SK-N-SH (cell line): ENCODE data around the gene PSMB10. TPM values are rescaled to one million over a fixed set of nuclear protein-coding genes. Genes with fewer than 3 reads are reported as not detected.

Experiments used
- CTCF ChIA-PET: fragments of 300-600, 350-600 bp; formaldehyde crosslinking; extraction: SDS; loops from one replicate; lab custom pipeline; 2021; lab: Yijun Ruan, JAX
- POLR2A ChIA-PET: fragments of 350-600 bp; sonication (Branson Sonifier 250); formaldehyde crosslinking; extraction: SDS; loops from one replicate; lab custom pipeline; 2020; ENCODE audit warnings: antibody characterized with exemption, inconsistent platforms; lab: Yijun Ruan, JAX
- DNase-seq: peaks from one replicate; pipeline ENCODE4 v3.0.0; 2012
- H2AFZ ChIP-seq: fragments of 200-600 bp; sonication (generic); 2 replicates; pipeline ENCODE4 v1.8.1; 2016; ENCODE audit warnings: antibody characterized with exemption, mild to moderate bottlenecking, low read depth
- H3F3A ChIP-seq: fragments of 200-600 bp; sonication (generic); replicated peaks from 2 replicates; pipeline ENCODE3; 2016; ENCODE audit warnings: antibody characterized with exemption, mild to moderate bottlenecking; ENCODE audit not compliant: insufficient read depth
- H3K27ac ChIP-seq, 2 experiments: fragments of 200-500 bp in 1 of 2; fragments of 200-600 bp in 1 of 2; sonication (Bioruptor generic) in 1 of 2; sonication (generic), shearing (Covaris generic) in 1 of 2; 2 replicates each; pipeline versions ENCODE4 v1.5.1 to v1.6.1; 2014 to 2016; ENCODE audit warnings: low read depth in 2 of 2, inconsistent platforms in 1 of 2, low read length in 1 of 2, mild to moderate bottlenecking in 1 of 2, mixed read lengths in 1 of 2
- H3K27me3 ChIP-seq: fragments of 200-600 bp; sonication (generic), shearing (Covaris generic); 2 replicates; pipeline ENCODE4 v1.6.1; 2016; ENCODE audit warnings: mixed run types; ENCODE audit not compliant: insufficient read depth
- H3K36me3 ChIP-seq, 2 experiments: fragments of 200-500 bp in 1 of 2; fragments of 200-600 bp in 1 of 2; sonication (Bioruptor generic) in 1 of 2; sonication (generic) in 1 of 2; replicated peaks in 1 of 2; 2 replicates each; pipeline versions ENCODE3 to v1.5.1; 2014 to 2016; ENCODE audit warnings: low read length in 1 of 2, mild to moderate bottlenecking in 1 of 2; ENCODE audit not compliant: insufficient read depth in 2 of 2, control insufficient read depth in 1 of 2
- H3K4me1 ChIP-seq, 2 experiments: fragments of 200-500 bp in 1 of 2; fragments of 200-600 bp in 1 of 2; sonication (Bioruptor generic) in 1 of 2; sonication (generic), shearing (Covaris generic) in 1 of 2; 2 replicates each; pipeline versions ENCODE4 v1.5.1 to v1.6.1; 2014 to 2016; ENCODE audit warnings: low read depth in 1 of 2, low read length in 1 of 2, mixed run types in 1 of 2; ENCODE audit not compliant: insufficient read depth in 2 of 2, control insufficient read depth in 1 of 2
- H3K4me2 ChIP-seq: fragments of 200-600 bp; sonication (generic), shearing (Covaris generic); 2 replicates; pipeline ENCODE4 v1.6.1; 2017; ENCODE audit warnings: mixed run types
- H3K4me3 ChIP-seq, 2 experiments: fragments of 200-500 bp in 1 of 2; fragments of 200-600 bp in 1 of 2; sonication (Bioruptor generic) in 1 of 2; sonication (generic), shearing (Covaris generic) in 1 of 2; 2 replicates each; pipeline versions ENCODE4 v1.5.1 to v1.8.1; 2014 to 2016; ENCODE audit warnings: low read depth in 2 of 2, inconsistent platforms in 1 of 2, low read length in 1 of 2, mild to moderate bottlenecking in 1 of 2, mixed read lengths in 1 of 2, moderate library complexity in 1 of 2
- H3K79me2 ChIP-seq: fragments of 200-600 bp; sonication (generic); 2 replicates; pipeline ENCODE4 v1.8.1; 2017; ENCODE audit warnings: mild to moderate bottlenecking; ENCODE audit not compliant: insufficient read depth
- H3K9ac ChIP-seq: fragments of 200-600 bp; sonication (generic); 2 replicates; pipeline ENCODE4 v1.6.1; 2017; ENCODE audit warnings: mixed run types
- H3K9me2 ChIP-seq: fragments of 200-600 bp; sonication (generic); 2 replicates; pipeline ENCODE4 v1.6.1; 2017; ENCODE audit warnings: mixed run types
- H3K9me3 ChIP-seq: fragments of 200-600 bp; sonication (generic); 2 replicates; pipeline ENCODE4 v1.6.1; 2017; ENCODE audit warnings: mixed run types, mild to moderate bottlenecking, moderate library complexity
- H4K20me1 ChIP-seq: fragments of 200-600 bp; sonication (generic); 2 replicates; pipeline ENCODE4 v1.6.1; 2017; ENCODE audit warnings: mild to moderate bottlenecking, mixed run types; ENCODE audit not compliant: insufficient read depth
- CHD2 ChIP-seq: fragments of 150-350 bp; IDR thresholded peaks from 2 replicates; pipeline ENCODE4 v1.6.1; 2018; ENCODE audit warnings: low read length; ENCODE audit not compliant: partially characterized antibody
- FOSL2 ChIP-seq: IDR thresholded peaks from 2 replicates; pipeline ENCODE4 v1.4.0; 2012; ENCODE audit warnings: low read depth, mild to moderate bottlenecking, moderate library complexity, borderline replicate concordance
- FOXM1 ChIP-seq: IDR thresholded peaks from 2 replicates; pipeline ENCODE4 v1.4.0; 2012; ENCODE audit warnings: low read depth, mild to moderate bottlenecking
- GABPA ChIP-seq: IDR thresholded peaks from 2 replicates; pipeline ENCODE4 v1.4.0; 2012; ENCODE audit warnings: low read depth, mild to moderate bottlenecking
- MEF2A ChIP-seq: IDR thresholded peaks from 2 replicates; pipeline ENCODE4 v1.4.0; 2012; ENCODE audit warnings: low read depth, borderline replicate concordance
- MXI1 ChIP-seq: IDR thresholded peaks from 2 replicates; pipeline ENCODE4 v1.6.1; 2012; ENCODE audit warnings: mild to moderate bottlenecking, low read depth, low read length, improper control_type of control experiment
- SMC3 ChIP-seq: IDR thresholded peaks from 2 replicates; pipeline ENCODE4 v1.6.1; 2012; ENCODE audit warnings: low read depth, low read length, improper control_type of control experiment
- TAF1 ChIP-seq: IDR thresholded peaks from 2 replicates; pipeline ENCODE4 v1.6.1; 2012; ENCODE audit warnings: low read depth, mild to moderate bottlenecking, low read length, moderate library complexity, borderline replicate concordance
- TEAD4 ChIP-seq: IDR thresholded peaks from 2 replicates; pipeline ENCODE4 v1.4.0; 2012; ENCODE audit warnings: mild to moderate bottlenecking, borderline replicate concordance; ENCODE audit not compliant: insufficient read depth
- WGBS: methylation state at CpG from one replicate; pipeline ENCODE4 v1.1.6; 2017; ENCODE audit warnings: low lambda C conversion rate; 5-methylcytosine and 5-hydroxymethylcytosine counted together
- polyA plus RNA-seq, 3 experiments: library from polyadenylated mRNA; depleted of rRNA; stranded (reverse); fragments of >200 nt; gene quantifications; 2 replicates each; pipeline ENCODE4 v1.2.3, GENCODE V29; 2012
- TF ChIP-seq, protein P1 (sequence below): IDR thresholded peaks from 2 replicates; pipeline ENCODE4 v1.4.0; 2012; ENCODE audit warnings: low read depth
- TF ChIP-seq, protein P2 (sequence below): IDR thresholded peaks from 2 replicates; pipeline ENCODE4 v1.6.1; 2012; ENCODE audit warnings: mild to moderate bottlenecking, low read depth, low read length, moderate library complexity
- TF ChIP-seq, protein P3 (sequence below): fragments of 150-350 bp; IDR thresholded peaks from 2 replicates; pipeline ENCODE4 v1.6.1; 2017; ENCODE audit warnings: antibody characterized with exemption, low read length, low read depth, borderline replicate concordance
- TF ChIP-seq, protein P4 (sequence below): IDR thresholded peaks from 2 replicates; pipeline ENCODE4 v1.4.0; 2012; ENCODE audit warnings: low read depth, borderline replicate concordance

Gene PSMB10
- polyA plus RNA-seq, 1 of the 3 experiments (the other 2 are of a cell fraction): 57.8 TPM

DNA sequence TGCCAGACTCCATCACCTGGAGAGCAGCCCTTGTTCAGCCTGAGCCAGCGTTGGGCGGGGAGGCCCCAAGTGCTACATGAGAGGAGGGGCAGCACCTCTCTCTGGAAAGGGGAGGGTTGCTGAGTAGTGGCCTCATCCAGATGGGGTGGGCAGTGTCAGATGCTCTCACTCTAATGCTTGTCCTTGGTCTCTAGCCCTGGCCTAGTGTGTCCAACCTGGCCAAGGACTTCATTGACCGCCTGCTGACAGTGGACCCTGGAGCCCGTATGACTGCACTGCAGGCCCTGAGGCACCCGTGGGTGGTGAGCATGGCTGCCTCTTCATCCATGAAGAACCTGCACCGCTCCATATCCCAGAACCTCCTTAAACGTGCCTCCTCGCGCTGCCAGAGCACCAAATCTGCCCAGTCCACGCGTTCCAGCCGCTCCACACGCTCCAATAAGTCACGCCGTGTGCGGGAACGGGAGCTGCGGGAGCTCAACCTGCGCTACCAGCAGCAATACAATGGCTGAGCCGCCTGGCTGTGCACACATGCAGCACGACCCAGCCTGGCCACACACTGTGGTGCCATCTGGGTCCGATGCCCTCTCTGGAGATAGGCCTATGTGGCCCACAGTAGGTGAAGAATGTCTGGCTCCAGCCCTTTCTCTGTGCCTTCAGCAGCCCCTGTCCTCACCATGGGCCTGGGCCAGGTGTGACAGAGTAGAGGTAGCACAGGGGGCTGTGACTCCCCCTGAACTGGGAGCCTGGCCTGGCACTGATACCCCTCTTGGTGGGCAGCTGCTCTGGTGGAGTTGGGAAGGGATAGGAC, 9.3 kb downstream of the PSMB10 start:
- Histone ChIP-seq H3K4me3 (no peak overlapping the region), H3F3A (no peaks in the 10 kb centered on the region), H3K27ac (no peak overlapping the region), H3K9me3 (no peaks in the 10 kb centered on the region), H3K79me2 (no peaks in the 10 kb centered on the region), H3K4me1 (peaks cover 0 to 12% of the 10 kb centered on the region in 2 experiments; a peak in 1 of 4 replicates), H3K36me3 (peaks cover 0 to 46% of the 10 kb centered on the region in 2 experiments), H2AFZ (no peak overlapping the region), H4K20me1 (peaks cover 13% of the 10 kb centered on the region), H3K9me2 (no peaks in the 10 kb centered on the region), H3K9ac (no peak overlapping the region), H3K4me2 (no peak overlapping the region), H3K27me3 (no peaks in the 10 kb centered on the region)
- POLR2A ChIA-PET: interaction anchor here (1.3 kb wide), 1 partner anchor 43 kb away, joined by 5 read pairs; the partner anchor contains the start of gene NRN1L
- DNase-seq: no peak
- CTCF ChIA-PET: interaction anchor here (1.0 to 28.1 kb wide), 11 partner anchors 9 to 264 kb away, joined by 3 to 564 read pairs (median 8); partner anchors contain the start of genes EDC4, NRN1L and PSKH1
- TF ChIP-seq TEAD4: no peak
- TF ChIP-seq MXI1: no peak
- TF ChIP-seq TAF1: no peak
- TF ChIP-seq, protein P1, sequence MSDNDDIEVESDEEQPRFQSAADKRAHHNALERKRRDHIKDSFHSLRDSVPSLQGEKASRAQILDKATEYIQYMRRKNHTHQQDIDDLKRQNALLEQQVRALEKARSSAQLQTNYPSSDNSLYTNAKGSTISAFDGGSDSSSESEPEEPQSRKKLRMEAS: no peak
- TF ChIP-seq, protein P2, sequence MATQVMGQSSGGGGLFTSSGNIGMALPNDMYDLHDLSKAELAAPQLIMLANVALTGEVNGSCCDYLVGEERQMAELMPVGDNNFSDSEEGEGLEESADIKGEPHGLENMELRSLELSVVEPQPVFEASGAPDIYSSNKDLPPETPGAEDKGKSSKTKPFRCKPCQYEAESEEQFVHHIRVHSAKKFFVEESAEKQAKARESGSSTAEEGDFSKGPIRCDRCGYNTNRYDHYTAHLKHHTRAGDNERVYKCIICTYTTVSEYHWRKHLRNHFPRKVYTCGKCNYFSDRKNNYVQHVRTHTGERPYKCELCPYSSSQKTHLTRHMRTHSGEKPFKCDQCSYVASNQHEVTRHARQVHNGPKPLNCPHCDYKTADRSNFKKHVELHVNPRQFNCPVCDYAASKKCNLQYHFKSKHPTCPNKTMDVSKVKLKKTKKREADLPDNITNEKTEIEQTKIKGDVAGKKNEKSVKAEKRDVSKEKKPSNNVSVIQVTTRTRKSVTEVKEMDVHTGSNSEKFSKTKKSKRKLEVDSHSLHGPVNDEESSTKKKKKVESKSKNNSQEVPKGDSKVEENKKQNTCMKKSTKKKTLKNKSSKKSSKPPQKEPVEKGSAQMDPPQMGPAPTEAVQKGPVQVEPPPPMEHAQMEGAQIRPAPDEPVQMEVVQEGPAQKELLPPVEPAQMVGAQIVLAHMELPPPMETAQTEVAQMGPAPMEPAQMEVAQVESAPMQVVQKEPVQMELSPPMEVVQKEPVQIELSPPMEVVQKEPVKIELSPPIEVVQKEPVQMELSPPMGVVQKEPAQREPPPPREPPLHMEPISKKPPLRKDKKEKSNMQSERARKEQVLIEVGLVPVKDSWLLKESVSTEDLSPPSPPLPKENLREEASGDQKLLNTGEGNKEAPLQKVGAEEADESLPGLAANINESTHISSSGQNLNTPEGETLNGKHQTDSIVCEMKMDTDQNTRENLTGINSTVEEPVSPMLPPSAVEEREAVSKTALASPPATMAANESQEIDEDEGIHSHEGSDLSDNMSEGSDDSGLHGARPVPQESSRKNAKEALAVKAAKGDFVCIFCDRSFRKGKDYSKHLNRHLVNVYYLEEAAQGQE: no peak
- no peak for TF ChIP-seq GABPA
- TF ChIP-seq, protein P3, sequence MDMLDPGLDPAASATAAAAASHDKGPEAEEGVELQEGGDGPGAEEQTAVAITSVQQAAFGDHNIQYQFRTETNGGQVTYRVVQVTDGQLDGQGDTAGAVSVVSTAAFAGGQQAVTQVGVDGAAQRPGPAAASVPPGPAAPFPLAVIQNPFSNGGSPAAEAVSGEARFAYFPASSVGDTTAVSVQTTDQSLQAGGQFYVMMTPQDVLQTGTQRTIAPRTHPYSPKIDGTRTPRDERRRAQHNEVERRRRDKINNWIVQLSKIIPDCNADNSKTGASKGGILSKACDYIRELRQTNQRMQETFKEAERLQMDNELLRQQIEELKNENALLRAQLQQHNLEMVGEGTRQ: no peak
- no peak for TF ChIP-seq CHD2
- TF ChIP-seq SMC3: no peak
- TF ChIP-seq FOXM1: no peak
- TF ChIP-seq FOSL2: no peak
- TF ChIP-seq, protein P4, sequence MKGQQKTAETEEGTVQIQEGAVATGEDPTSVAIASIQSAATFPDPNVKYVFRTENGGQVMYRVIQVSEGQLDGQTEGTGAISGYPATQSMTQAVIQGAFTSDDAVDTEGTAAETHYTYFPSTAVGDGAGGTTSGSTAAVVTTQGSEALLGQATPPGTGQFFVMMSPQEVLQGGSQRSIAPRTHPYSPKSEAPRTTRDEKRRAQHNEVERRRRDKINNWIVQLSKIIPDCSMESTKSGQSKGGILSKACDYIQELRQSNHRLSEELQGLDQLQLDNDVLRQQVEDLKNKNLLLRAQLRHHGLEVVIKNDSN: no peak
- TF ChIP-seq MEF2A: no peak
- WGBS: 94% methylated on average over 20 of the region's 22 CpGs
